A673 (cell line): ENCODE data around the gene SDCBP2. TPM values are rescaled to one million over a fixed set of nuclear protein-coding genes. Genes with fewer than 3 reads are reported as not detected.

Source experiments
- BruUV-seq: library from RNA; stranded (reverse); fragments of 400-500 nt; replicated peaks from 2 replicates; lab custom pipeline; 2021; lab: Mats Ljungman, UMichigan
- CTCF ChIA-PET: fragments of 300-600 bp; sonication (Branson Sonifier 250); formaldehyde crosslinking; loops from one replicate; lab custom pipeline; 2022; ENCODE audit warnings: antibody characterized with exemption; lab: Charles Lee
- POLR2A ChIA-PET: fragments of 300-600 bp; sonication (Branson Sonifier 250); formaldehyde crosslinking; loops from one replicate; lab custom pipeline; 2022; ENCODE audit warnings: antibody characterized with exemption; ENCODE audit not compliant: low non-redundant PET; lab: Charles Lee
- DNase-seq: peaks from one replicate; pipeline ENCODE4 v3.0.0-alpha.2; 2015; ENCODE audit warnings: low spot score
- H3K27ac ChIP-seq: fragments of 200-600 bp; sonication (generic); 2 replicates; pipeline ENCODE4 v1.5.1; 2016; ENCODE audit warnings: mixed run types, low read depth, mild to moderate bottlenecking, mixed read lengths, antibody characterized with exemption, low read length; ENCODE audit not compliant: poor library complexity, severe bottlenecking
- H3K27me3 ChIP-seq: fragments of 200-600 bp; sonication (generic); replicated peaks from 2 replicates; pipeline ENCODE4 v1.6.1; 2017; ENCODE audit warnings: mixed run types, low read depth, mild to moderate bottlenecking, mixed read lengths, antibody characterized with exemption, low read length; ENCODE audit not compliant: insufficient read depth, poor library complexity
- H3K36me3 ChIP-seq: fragments of 200-600 bp; sonication (generic); 2 replicates; pipeline ENCODE4 v1.6.1; 2016; ENCODE audit warnings: mixed run types, mild to moderate bottlenecking, mixed read lengths, antibody characterized with exemption, low read length; ENCODE audit not compliant: insufficient read depth, poor library complexity, severe bottlenecking
- H3K4me1 ChIP-seq: fragments of 200-600 bp; sonication (generic); 2 replicates; pipeline ENCODE4 v1.6.1; 2017; ENCODE audit warnings: mixed run types, mild to moderate bottlenecking, mixed read lengths, antibody characterized with exemption, low read length; ENCODE audit not compliant: insufficient read depth, poor library complexity, severe bottlenecking
- H3K4me3 ChIP-seq: fragments of 200-600 bp; sonication (generic); 2 replicates; pipeline ENCODE4 v1.5.1; 2016; ENCODE audit warnings: low read depth, mixed run types, mild to moderate bottlenecking, mixed read lengths, low read length; ENCODE audit not compliant: poor library complexity, severe bottlenecking
- H3K9me3 ChIP-seq: fragments of 200-600 bp; sonication (generic); 2 replicates; pipeline ENCODE4 v1.6.1; 2016; ENCODE audit warnings: mixed run types, low read depth, mild to moderate bottlenecking, mixed read lengths, antibody characterized with exemption, low read length; ENCODE audit not compliant: poor library complexity, severe bottlenecking
- EZH2 ChIP-seq: fragments of 200-600 bp; sonication (generic); IDR thresholded peaks from 2 replicates; pipeline ENCODE4 v1.6.1; 2017; ENCODE audit warnings: borderline replicate concordance, low read depth, mild to moderate bottlenecking, mixed read lengths, antibody characterized with exemption, low read length; ENCODE audit not compliant: poor library complexity, severe bottlenecking
- intact Hi-C: fragments of 100-400 bp; cut with micrococcal nuclease; formaldehyde crosslinking; loops from one replicate; pipeline ENCODE4 v1.10.0; 2022; ENCODE audit not compliant: unreplicated experiment
- total RNA-seq: library from RNA; stranded (reverse); gene quantifications from 2 replicates; pipeline ENCODE4 v1.2.3, GENCODE V29; 2021
- TF ChIP-seq, protein P1 (sequence below): fragments of 300-800, 200-600 bp; sonication (generic); conservative IDR thresholded peaks from 2 replicates; pipeline ENCODE4 v1.5.1; 2017; ENCODE audit warnings: low read depth, mild to moderate bottlenecking, antibody characterized with exemption, low read length, moderate library complexity, mixed read lengths

The SDCBP2 gene
- total RNA-seq, 1 experiment from 2014 or later, result 3.5 TPM

DNA sequence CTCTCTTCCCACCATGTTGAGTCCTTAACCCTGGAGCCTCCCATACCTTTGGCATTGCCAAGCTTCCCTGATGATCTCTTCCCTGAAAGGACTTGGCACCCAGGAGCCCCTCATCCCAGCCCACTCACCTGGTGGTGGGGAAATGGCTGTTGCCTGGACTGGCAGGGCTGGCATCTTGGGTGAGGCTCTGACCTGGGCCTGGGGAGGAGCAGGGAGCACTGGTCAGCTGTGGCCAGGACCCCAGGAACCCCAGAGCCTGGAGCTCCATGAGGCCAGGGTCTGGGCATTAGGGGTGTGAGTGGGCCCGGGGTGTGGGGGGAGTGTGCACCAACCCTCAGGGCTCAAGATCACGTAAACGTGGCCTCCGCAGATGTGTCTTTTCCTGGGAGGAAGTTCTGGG, 9.5 kb downstream of the SDCBP2 start:
- Histone ChIP-seq H3K4me3 (no peak overlapping the region), H3K9me3 (no peaks in the 10 kb centered on the region), H3K36me3 (no peaks in the 10 kb centered on the region), H3K27me3 (no peaks in the 10 kb centered on the region), H3K4me1 (peaks cover 1% of the 10 kb centered on the region), H3K27ac (no peak overlapping the region)
- no peak for TF ChIP-seq EZH2
- TF ChIP-seq, protein P1, sequence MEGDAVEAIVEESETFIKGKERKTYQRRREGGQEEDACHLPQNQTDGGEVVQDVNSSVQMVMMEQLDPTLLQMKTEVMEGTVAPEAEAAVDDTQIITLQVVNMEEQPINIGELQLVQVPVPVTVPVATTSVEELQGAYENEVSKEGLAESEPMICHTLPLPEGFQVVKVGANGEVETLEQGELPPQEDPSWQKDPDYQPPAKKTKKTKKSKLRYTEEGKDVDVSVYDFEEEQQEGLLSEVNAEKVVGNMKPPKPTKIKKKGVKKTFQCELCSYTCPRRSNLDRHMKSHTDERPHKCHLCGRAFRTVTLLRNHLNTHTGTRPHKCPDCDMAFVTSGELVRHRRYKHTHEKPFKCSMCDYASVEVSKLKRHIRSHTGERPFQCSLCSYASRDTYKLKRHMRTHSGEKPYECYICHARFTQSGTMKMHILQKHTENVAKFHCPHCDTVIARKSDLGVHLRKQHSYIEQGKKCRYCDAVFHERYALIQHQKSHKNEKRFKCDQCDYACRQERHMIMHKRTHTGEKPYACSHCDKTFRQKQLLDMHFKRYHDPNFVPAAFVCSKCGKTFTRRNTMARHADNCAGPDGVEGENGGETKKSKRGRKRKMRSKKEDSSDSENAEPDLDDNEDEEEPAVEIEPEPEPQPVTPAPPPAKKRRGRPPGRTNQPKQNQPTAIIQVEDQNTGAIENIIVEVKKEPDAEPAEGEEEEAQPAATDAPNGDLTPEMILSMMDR, result no peak
- intact Hi-C loops, result no loop called here
- no peak for DNase-seq
- CTCF ChIA-PET, result interaction anchor here (1.0 kb wide), 1 partner anchor 9 kb away, joined by 3 read pairs; no protein-coding TSS in a partner anchor
- POLR2A ChIA-PET, result no interaction called here
- no TSS peak for BruUV-seq

DNA sequence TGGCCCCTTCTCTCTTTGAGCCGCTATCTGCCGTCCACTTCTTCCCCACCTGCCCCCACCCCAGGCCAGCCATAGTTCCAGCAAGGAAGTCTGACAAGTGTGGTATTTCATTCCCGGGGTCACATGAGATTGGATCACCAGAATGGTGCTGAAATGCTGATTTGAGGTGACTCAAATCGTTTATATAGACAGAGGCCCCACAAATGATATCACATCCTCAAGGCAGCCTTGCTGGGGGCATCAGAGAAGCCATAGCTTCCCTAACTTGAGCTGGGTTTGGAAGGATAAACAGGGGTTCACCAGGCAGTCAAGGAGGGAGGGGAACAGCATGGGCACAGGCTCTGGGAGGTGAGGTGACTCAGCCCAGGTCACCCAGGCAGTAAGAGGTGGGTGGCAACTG, 9.9 kb downstream of the SDCBP2 start:
- Histone ChIP-seq H3K4me1 (no peaks in the 10 kb centered on the region), H3K27me3 (no peaks in the 10 kb centered on the region), H3K4me3 (no peak overlapping the region), H3K9me3 (no peaks in the 10 kb centered on the region), H3K36me3 (no peaks in the 10 kb centered on the region), H3K27ac (no peak overlapping the region)
- no TSS peak for BruUV-seq
- DNase-seq, result no peak
- ChIA-PET CTCF (interaction anchor here (0.6 to 1.0 kb wide), 2 partner anchors 9 to 391 kb away, joined by 3 read pairs; no protein-coding TSS in a partner anchor), POLR2A (no interaction called here)
- intact Hi-C loops, result no loop called here
- TF ChIP-seq EZH2, result no peak
- TF ChIP-seq, protein P1, result no peak

DNA sequence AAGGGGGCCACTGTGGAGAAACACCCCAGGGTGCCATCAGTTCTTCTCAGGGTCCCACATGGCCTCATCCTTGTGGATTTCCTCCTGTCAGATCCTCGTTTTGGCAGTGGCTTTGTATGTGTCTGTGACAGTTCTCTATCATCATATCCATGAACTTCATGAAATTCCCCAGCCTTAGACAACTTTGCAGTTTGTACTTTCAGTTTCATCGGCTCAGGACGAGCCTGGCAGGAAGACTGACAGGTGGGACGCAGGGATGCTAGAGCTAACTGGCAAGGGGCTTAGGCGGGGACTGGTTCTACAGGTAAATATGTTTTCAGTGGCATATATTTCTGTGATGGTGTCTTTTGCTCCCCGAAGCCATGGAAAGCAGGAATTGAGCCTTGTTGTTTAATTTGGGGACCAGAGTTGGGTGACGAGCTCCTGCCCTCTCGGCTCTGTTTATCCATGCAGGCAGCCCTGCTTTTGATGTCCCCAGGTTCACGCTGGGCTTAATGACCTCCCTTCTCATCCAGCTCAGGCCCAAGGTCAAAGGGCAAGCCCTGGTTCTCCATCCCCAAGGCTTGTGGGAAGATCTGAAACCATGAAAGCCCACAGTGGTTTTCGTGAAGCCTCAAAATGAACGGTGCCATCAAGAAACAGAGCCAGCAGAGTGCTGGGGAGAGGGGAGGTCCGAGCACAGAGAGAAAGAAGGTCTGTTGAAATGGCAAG, 11.2 kb downstream of the SDCBP2 start:
- Histone ChIP-seq H3K9me3 (no peaks in the 10 kb centered on the region), H3K4me3 (peak overlapping the region; percentile 25), H3K36me3 (no peaks in the 10 kb centered on the region), H3K27ac (peak overlapping the region; percentile 26), H3K27me3 (no peaks in the 10 kb centered on the region), H3K4me1 (peaks cover 5% of the 10 kb centered on the region)
- DNase-seq, result peak; percentile 77
- CTCF ChIA-PET, result no interaction called here
- intact Hi-C loops, result no loop called here
- POLR2A ChIA-PET, result no interaction called here
- TF ChIP-seq, protein P1, result no peak
- no peak for TF ChIP-seq EZH2
- no TSS peak for BruUV-seq
